Measurements from ENCODE around the gene AK4.

The AK4 gene

DNA sequence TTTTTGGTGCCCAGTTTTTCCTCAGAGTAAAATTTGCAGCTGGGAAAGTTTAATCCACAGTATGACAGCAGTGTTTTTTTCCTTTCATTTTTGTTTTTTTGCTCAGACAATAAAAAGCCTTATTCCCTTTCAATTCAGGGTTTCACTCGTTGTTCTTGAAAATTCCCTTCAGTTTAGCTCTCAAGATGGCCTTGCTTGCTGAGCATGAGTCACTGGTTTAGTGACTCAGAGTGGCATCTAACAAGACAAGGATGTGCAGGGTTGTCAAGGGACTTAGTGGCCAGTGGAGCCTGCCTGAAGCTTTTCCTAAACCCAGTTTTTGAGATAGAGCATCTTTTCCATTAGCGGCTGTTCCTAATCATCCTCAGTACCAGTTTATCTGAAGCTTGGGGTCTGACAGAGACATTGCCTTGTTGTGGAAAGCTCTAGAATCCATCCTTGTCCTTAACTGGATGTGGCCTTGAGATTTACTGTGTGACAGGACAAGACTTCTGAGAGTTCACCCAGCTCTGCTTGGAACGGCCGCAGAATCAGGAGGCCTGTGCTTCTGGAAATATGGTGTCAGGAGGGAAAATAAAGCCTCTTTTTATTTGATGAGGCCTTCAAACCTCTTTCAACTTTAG is 113.0 kb downstream of the AK4 start:
- TF ChIP-seq, protein P1, sequence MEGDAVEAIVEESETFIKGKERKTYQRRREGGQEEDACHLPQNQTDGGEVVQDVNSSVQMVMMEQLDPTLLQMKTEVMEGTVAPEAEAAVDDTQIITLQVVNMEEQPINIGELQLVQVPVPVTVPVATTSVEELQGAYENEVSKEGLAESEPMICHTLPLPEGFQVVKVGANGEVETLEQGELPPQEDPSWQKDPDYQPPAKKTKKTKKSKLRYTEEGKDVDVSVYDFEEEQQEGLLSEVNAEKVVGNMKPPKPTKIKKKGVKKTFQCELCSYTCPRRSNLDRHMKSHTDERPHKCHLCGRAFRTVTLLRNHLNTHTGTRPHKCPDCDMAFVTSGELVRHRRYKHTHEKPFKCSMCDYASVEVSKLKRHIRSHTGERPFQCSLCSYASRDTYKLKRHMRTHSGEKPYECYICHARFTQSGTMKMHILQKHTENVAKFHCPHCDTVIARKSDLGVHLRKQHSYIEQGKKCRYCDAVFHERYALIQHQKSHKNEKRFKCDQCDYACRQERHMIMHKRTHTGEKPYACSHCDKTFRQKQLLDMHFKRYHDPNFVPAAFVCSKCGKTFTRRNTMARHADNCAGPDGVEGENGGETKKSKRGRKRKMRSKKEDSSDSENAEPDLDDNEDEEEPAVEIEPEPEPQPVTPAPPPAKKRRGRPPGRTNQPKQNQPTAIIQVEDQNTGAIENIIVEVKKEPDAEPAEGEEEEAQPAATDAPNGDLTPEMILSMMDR (IDR thresholded peaks at IDR 0.05; ENCODE audit: low read depth, low read length) = no peak
- no peak overlapping the region for H3K4me3 ChIP-seq (ENCODE audit: low read depth, low read length)

- TF ChIP-seq, protein P1 (IDR thresholded peaks at IDR 0.05; ENCODE audit: low read depth, low read length) = no peak
- H3K4me3 ChIP-seq (ENCODE audit: low read depth, low read length) = no peak overlapping the region
Measured at GRCh38 chr1:65263286-65263685, 115.3 kb downstream of the AK4 start.

DNA sequence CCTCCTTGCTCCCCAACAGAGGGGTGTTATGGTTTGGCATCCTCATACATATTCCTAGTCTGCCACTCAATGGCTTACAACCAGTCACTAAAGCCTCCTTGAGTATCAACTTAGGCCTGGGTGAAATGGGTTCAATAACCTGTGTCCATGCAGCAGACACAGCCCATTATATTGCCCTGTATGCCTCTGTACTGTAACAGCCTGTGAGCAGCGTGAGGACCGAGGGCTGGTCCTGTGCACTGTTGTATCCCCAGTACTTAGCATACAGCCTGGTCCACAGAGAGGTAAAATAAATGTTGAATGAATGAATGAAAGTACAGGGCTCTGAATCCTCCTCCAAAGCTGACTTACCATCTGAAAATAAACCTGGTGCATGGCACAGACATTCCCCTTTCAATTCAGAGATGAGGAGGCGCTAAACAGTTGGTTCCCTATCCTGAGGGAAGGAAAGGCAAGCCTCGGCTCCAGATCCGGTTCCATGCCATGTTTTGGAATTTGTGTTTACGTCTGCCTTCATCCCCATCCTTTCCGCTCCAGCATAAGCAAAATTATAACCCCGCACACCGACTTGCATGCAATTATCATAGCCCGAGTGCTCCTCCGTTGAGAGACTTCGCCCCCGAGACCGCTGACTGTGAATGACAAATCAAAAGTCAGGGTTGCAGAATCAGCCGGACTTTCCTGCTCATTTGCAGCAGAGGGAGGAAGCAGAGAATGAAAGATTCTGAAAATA is 116.4 kb downstream of the AK4 start:
- TF ChIP-seq, protein P1 (IDR thresholded peaks at IDR 0.05; ENCODE audit: low read depth, low read length) = no peak
- H3K4me3 ChIP-seq (ENCODE audit: low read depth, low read length) = no peak overlapping the region

DNA sequence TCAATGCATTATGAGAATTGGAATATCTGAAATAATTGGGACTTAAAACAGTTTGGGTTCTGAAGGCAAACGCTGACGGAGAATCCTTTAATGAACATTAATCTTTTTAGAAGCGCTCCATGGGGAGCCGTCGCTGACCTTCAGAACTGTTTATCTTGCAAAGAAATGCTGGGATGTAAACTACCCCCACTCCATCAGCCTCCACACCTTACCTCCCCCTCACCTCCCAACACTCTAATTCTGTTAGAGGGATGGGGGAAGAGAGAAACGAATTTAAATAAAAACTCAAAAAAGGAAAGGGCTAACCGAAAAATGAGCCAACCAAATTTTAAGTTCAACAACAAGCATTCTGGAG is 117.3 kb downstream of the AK4 start:
- H3K4me3 ChIP-seq (ENCODE audit: low read depth, low read length) = no peak overlapping the region
- TF ChIP-seq, protein P1 (IDR thresholded peaks at IDR 0.05; ENCODE audit: low read depth, low read length) = no peak

DNA sequence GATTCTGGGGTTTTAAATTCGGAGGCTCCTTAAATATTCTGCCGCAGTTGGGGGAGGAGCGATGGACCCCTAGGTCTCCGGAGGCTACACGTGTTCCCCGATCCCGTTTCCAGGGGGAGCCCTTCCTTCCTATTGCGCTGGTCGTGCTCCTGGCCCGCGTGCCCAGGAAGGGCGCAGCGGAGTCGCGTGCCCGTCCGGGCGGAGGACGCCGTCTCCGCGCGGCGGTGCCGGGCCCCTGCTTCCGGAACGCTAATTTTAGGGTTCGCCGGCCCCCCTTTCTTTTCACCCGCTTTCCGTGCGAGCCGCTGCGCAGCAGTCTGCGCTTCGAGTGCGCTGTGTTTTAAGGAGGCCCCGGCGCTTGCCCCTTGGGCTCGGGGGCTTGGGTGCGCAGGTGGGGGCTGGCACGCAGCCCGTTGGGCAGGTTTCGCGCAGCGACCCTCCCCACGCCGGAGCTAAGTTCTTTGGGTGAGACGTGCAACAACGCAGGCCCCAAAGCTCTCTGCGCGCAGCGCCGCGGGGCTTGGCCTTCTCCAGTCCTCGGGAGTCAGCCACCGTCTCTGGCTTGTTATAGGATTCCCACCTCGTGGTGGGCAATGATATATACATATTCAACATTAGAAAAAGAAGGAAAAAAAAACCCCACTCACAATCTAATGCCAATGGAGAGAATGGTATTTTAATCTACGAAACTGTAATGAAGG is 117.8 kb downstream of the AK4 start:
- TF ChIP-seq, protein P1 (IDR thresholded peaks at IDR 0.05; ENCODE audit: low read depth, low read length) = no peak
- no peak overlapping the region for H3K4me3 ChIP-seq (ENCODE audit: low read depth, low read length)

DNA sequence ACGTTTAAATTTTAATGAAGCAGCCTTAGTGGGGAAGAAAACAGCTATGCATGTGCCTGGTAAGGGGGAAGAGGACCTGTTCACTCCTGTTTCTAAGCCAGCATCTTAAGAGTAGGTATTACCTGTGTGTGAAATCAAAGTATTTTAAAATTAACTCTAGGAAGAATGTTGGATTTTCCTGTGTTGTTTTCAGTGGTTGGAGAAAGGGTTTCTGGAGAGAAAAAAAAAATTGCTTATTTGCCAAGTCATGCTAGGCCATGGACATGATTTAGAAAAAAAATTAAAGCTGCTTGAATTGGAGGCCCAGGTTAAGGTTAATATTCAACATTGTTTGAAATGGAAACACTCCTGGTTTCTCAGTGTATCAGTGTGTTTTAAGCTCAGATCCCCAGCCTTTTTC is 118.5 kb downstream of the AK4 start:
- TF ChIP-seq, protein P1 (IDR thresholded peaks at IDR 0.05; ENCODE audit: low read depth, low read length) = no peak
- H3K4me3 ChIP-seq (ENCODE audit: low read depth, low read length) = no peak overlapping the region

DNA sequence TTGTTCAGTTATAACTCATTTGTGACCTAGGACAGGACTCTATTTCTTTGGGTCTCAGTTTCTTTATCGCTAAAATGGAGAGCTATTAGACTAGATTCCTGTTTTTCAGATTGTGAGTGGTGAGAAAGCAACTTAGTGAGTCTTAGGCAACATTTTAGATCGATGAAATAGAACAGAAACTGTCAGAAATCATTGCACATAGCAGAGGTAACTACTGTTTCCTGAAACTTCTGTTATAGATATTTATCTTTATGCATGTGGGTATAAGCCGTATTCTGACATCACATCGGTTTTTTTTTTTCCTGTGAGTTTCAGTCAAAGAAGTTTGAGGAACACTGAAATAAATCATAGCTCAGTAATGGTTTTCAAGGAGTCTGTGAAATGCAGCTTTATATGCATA is 119.3 kb downstream of the AK4 start:
- TF ChIP-seq, protein P1 (IDR thresholded peaks at IDR 0.05; ENCODE audit: low read depth, low read length) = no peak
- H3K4me3 ChIP-seq (ENCODE audit: low read depth, low read length) = no peak overlapping the region

Data from WI38 (cell line).